RWPE1 (cell line): ENCODE results near the gene NR6A1.

Experiments
- CTCF ChIA-PET: fragments of 350-600 bp; sonication (Branson Sonifier 250); formaldehyde crosslinking; extraction: SDS; loops from one replicate; lab custom pipeline; 2021; lab: Yijun Ruan, JAX
- POLR2A ChIA-PET: fragments of 400-600 bp; formaldehyde crosslinking; extraction: SDS; loops from one replicate; lab custom pipeline; 2020; ENCODE audit warnings: antibody characterized with exemption; ENCODE audit not compliant: low non-redundant PET; lab: Yijun Ruan, JAX
- DNase-seq: peaks from one replicate; pipeline ENCODE4 v3.0.0; 2012; ENCODE audit warnings: low spot score
- H3K27ac ChIP-seq: fragments of 450-650 bp; 2 replicates; pipeline ENCODE4 v1.5.1; 2017
- CTCF ChIP-seq: fragments of 450-650 bp; conservative IDR thresholded peaks from 2 replicates; pipeline ENCODE4 v1.5.1; 2017; ENCODE audit warnings: low read depth, mild to moderate bottlenecking

The NR6A1 gene

GRCh38 chr9:124793015-124793541 is 22.0 kb upstream of the NR6A1 start:
- POLR2A ChIA-PET, result interaction anchor here (1.1 kb wide), 1 partner anchor 10 kb away, joined by 3 read pairs; no protein-coding TSS in a partner anchor

GRCh38 chr9:124792257-124793014 is 21.3 kb upstream of the NR6A1 start:
- ChIA-PET CTCF (interaction anchor here (0.6 to 5.7 kb wide), 4 partner anchors 48 to 407 kb away, joined by 3 to 40 read pairs (median 4); partner anchors contain the start of gene WDR38), POLR2A (no interaction called here)
- no peak for DNase-seq
- no peak for TF ChIP-seq CTCF
- peak overlapping the region; percentile 92 for H3K27ac ChIP-seq

More at GRCh38 chr9:124793015-124793541, 22.0 kb upstream of the NR6A1 start:
- no peak for TF ChIP-seq CTCF
- H3K27ac ChIP-seq, result peak overlapping the region; percentile 92
- no peak for DNase-seq
- CTCF ChIA-PET, result interaction anchor here (0.9 to 5.7 kb wide), 3 partner anchors 47 to 62 kb away, joined by 3 to 40 read pairs (median 4); partner anchors contain the start of gene WDR38

- TF ChIP-seq CTCF, result no peak
- peak overlapping the region; percentile 92 for H3K27ac ChIP-seq
- POLR2A ChIA-PET, result interaction anchor here (0.6 to 0.9 kb wide), 3 partner anchors 12 to 48 kb away, joined by 3 read pairs; no protein-coding TSS in a partner anchor
- DNase-seq, result no peak
- CTCF ChIA-PET, result interaction anchor here (1.2 kb wide), 1 partner anchor 61 kb away, joined by 5 read pairs; no protein-coding TSS in a partner anchor
These were observed 19.8 kb upstream of the NR6A1 start for GRCh38 chr9:124790801-124791505.

GRCh38 chr9:124790301-124790700 is 19.2 kb upstream of the NR6A1 start:
- no peak for TF ChIP-seq CTCF
- peak overlapping the region; percentile 92 for H3K27ac ChIP-seq
- POLR2A ChIA-PET, result interaction anchor here (0.9 kb wide), 1 partner anchor 11 kb away, joined by 3 read pairs; no protein-coding TSS in a partner anchor
- no peak for DNase-seq
- CTCF ChIA-PET, result interaction anchor here (1.2 to 1.8 kb wide), 3 partner anchors 19 to 62 kb away, joined by 5 to 12 read pairs (median 11); partner anchors contain the start of gene WDR38

- ChIA-PET CTCF (interaction anchor here (0.6 to 1.8 kb wide), 4 partner anchors 10 to 63 kb away, joined by 4 to 12 read pairs (median 8); partner anchors contain the start of gene WDR38), POLR2A (interaction anchor here (0.7 to 0.9 kb wide), 2 partner anchors 10 to 29 kb away, joined by 3 read pairs; no protein-coding TSS in a partner anchor)
- no peak for TF ChIP-seq CTCF
- no peak for DNase-seq
- H3K27ac ChIP-seq, result no peak overlapping the region
These were observed 18.4 kb upstream of the NR6A1 start for GRCh38 chr9:124789531-124789930.
